Measurements from ENCODE around the gene FNDC3A.
"Not testable (repeated sequence)": the region's sequence is repeated elsewhere in the genome, so short reads cannot be mapped to it uniquely, and the experiment has no call there.

Gene FNDC3A

GRCh38 chr13:49157955-49158584, 182.4 kb downstream of the FNDC3A start:
- DNase-seq, result not testable (repeated sequence)

- not testable (repeated sequence) for DNase-seq
These were observed 187.4 kb downstream of the FNDC3A start for GRCh38 chr13:49163162-49163561.

- no peak for DNase-seq
These were observed 189.0 kb downstream of the FNDC3A start for GRCh38 chr13:49164712-49165111.

- no peak for DNase-seq
These were observed 190.4 kb downstream of the FNDC3A start for GRCh38 chr13:49165798-49166752.

GRCh38 chr13:49171359-49171758, 195.6 kb downstream of the FNDC3A start:
- DNase-seq, result no peak

- DNase-seq, result no peak
These were observed 208.1 kb downstream of the FNDC3A start for GRCh38 chr13:49183672-49184325.

GRCh38 chr13:49184621-49185020, 208.9 kb downstream of the FNDC3A start:
- DNase-seq, result no peak

GRCh38 chr13:49185264-49185663, 209.6 kb downstream of the FNDC3A start:
- DNase-seq, result no peak

GRCh38 chr13:49190901-49191300, 215.2 kb downstream of the FNDC3A start:
- no peak for DNase-seq

GRCh38 chr13:49206641-49207040, 230.9 kb downstream of the FNDC3A start:
- DNase-seq, result no peak

- no peak for DNase-seq
These were observed 232.9 kb downstream of the FNDC3A start for GRCh38 chr13:49208619-49209018.

- DNase-seq, result no peak
These were observed 234.4 kb downstream of the FNDC3A start for GRCh38 chr13:49210114-49210513.

- no peak for DNase-seq
These were observed 235.0 kb downstream of the FNDC3A start for GRCh38 chr13:49210669-49211068.

- no peak for DNase-seq
These were observed 237.8 kb downstream of the FNDC3A start for GRCh38 chr13:49213539-49213938.

- no peak for DNase-seq
These were observed 238.5 kb downstream of the FNDC3A start for GRCh38 chr13:49213997-49214916.

GRCh38 chr13:49214917-49215376, 239.2 kb downstream of the FNDC3A start:
- DNase-seq, result peak; percentile 55

- DNase-seq, result no peak
These were observed 240.6 kb downstream of the FNDC3A start for GRCh38 chr13:49216334-49216733.

- no peak for DNase-seq
These were observed 242.3 kb downstream of the FNDC3A start for GRCh38 chr13:49217962-49218492.

- no peak for DNase-seq
These were observed 242.9 kb downstream of the FNDC3A start for GRCh38 chr13:49218493-49219051.

- no peak for DNase-seq
These were observed 243.9 kb downstream of the FNDC3A start for GRCh38 chr13:49219647-49220035.

GRCh38 chr13:49220036-49220855, 244.5 kb downstream of the FNDC3A start, which contains the start of gene MLNR:
TSS of gene MLNR (plus strand) at chr13:49220338. CDS start at chr13:49220338, 0 bp downstream.
- DNase-seq, result peak; percentile 39

All from CD4-positive, alpha-beta T cell treated with Interleukin-17A for 4 hours (primary cell).